COLO668 (cell line): ENCODE measurements around the gene WFDC2.
"Not testable (repeated sequence)": the region's sequence is repeated elsewhere in the genome, so short reads cannot be mapped to it uniquely, and the experiment has no call there.

Experiments used
- DNase-seq: peaks from one replicate; lab custom pipeline; 2025; ENCODE audit not compliant: unreplicated experiment; lab: John Stamatoyannopoulos, UW

The WFDC2 gene

GRCh38 chr20:45450097-45450818 lies 19.3 kb upstream of the WFDC2 start:
- DNase-seq: peak; percentile 44

DNA sequence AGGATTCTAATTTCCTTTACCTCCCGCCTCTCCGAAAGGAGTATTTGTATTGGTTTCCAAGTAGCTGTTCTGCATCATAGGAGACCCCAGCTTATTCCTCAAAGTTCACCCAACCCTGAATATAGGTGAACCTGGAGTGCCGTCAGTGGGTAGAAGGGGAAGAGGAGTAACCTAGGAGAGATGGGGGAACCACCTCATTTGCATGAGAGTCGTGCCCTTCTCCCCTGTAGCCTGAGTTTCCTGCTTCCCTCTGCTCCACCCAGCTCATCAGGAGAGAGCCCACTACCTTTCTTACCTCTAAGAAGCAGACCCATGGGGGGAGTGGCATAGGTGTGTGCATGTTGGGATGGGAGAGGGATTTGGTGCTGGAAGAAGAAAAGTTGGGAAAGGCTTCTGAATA lies 17.3 kb upstream of the WFDC2 start:
- DNase-seq: no peak

DNA sequence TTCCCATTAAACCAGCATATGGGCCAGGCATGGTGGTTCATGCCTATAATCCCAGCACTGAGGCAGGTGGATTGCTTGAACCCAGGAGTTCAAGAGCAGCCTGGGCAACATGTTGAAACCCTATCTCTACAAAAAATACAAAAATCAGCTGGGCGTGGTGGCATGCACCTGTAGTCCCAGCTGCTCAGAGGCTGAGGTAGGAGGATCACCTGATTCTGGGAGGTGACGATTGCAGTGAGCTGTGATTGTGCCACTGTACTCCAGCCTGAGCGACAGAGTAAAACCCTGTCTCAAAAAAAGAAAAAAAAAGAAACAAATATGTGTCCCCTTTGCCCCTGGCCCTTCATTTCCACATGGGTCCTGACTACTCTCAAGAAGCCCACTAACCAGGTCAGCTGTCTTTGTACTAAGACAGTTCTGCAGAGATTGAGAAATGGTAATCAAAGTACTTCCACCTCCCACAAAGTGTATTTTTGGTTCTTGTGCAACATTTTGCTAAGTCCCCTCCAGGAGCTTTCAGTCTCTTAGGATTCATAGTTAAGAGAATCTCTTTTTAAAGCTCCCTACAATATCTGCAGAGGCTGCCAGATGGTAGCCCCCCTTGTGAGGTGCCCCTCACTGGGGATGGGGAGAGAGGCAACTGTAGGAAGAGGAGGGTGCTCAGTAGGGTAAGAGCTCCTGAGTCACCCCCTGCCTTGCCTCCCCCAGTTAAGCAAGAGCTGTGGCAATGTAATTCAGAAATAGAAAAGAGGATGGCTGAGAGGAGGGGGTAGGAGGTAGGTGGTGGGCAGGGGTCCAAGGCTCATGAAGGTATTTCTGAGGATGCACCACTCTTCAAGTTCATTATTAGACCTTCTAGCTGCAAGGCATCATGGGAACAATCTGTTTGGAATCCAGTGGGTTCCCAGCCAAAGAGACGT lies 16.5 kb upstream of the WFDC2 start:
- DNase-seq: no peak

DNA sequence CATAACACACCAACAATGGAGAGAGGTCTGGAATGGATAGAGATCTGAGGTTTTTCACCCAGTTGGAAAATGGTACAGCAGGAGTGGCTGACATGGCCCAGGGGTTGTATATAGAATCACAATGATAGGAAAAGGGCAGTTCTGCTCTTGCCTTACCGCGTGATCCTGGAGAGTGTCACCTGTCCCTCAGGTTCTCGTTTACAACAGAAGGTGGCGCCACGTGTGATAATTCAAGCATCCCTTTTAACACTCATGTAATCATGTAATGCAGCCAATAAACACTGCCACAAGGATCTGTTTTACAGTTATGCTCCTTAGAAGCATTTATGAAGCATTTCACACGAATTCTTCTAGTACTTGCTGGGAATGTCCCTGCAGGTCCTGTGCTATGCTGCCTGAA lies 12.9 kb upstream of the WFDC2 start:
- DNase-seq: peak; percentile 75

DNA sequence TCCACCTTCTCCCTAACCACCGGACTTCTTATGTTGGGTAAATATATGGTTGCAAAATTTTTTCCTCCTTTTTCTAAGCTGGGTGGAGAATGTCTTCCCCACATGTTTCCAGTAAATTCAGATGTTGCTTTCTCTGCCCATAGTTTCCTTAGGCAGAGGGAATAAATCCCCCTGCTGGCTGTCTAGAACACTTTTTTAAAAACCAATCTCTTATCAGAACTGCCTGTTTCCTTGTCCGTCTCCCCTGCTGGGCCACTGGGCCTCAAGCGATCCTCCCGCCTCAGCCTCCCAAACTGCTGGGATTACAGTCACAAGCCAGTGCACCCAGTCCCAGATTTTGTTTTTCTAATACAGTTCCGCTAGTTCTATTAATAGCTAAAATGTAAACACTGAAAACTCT lies 9.9 kb upstream of the WFDC2 start:
- DNase-seq: no peak

GRCh38 chr20:45461225-45461624 lies 8.3 kb upstream of the WFDC2 start:
- DNase-seq: no peak

DNA sequence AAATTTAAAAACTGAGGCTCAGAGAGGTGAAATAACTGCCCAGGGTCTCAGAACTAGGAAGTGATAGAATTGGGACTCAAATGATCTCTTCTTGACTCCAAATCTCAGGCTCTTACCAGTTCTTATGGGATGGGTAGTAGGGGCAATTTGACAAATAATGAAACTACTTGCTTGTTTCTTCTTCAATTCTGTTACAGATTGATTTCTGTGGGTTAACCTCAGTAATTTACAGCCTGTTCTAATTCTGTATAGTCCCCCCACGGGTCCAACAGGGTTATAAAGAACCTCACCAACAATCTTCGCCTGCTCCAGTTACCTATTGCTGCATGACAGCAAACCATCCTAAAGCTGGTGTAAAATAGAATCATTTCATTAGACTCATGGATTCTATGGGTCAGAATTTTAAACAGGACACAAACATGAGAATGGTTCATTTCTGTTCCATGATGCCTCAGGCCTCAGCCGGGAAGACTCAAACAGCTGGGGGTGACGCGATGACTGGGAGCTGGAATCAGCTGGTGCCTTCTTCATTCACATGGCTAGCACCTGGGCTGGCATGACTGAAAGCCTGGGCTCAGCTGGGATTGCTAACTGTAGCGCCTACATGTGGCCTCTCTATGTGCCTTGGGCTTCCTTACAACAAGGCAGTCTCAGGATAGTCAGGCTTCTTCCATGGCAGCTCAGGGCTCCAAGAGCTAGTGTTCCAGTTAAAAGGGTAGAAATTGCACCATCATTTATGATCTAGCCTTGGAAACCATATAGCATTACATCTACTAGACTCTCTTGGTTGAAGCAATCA lies 6.6 kb upstream of the WFDC2 start:
- no peak for DNase-seq

GRCh38 chr20:45463709-45464108 lies 5.8 kb upstream of the WFDC2 start:
- DNase-seq: no peak

GRCh38 chr20:45465491-45466266 lies 3.9 kb upstream of the WFDC2 start:
- no peak for DNase-seq

DNA sequence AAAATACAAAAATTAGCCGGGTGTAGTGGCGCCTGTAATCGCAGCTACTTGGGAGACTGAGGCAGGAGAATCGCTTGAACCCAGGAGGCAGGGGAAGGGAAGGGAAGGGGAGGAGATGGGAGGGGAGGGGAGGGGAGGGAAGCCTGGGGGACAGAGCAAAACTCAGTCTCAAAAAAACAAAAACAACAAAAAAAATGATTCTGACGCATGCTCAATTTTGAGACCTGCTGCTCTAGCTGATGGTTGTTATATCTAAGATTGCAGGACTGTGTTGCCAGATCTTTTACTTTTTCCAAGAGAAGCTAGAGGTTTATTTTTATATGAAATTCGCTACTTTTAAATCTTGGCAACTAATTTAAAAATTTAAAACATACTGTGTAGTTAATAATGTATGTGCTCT lies 2.4 kb upstream of the WFDC2 start:
- no peak for DNase-seq

- DNase-seq: peak; percentile 93
Measured at GRCh38 chr20:45467861-45468260, 1.7 kb upstream of the WFDC2 start.

GRCh38 chr20:45470262-45470931 lies 844 bp downstream of the WFDC2 start:
- DNase-seq: peak; percentile 94

GRCh38 chr20:45470937-45471336 lies 1.4 kb downstream of the WFDC2 start:
- peak; percentile 47 for DNase-seq

DNA sequence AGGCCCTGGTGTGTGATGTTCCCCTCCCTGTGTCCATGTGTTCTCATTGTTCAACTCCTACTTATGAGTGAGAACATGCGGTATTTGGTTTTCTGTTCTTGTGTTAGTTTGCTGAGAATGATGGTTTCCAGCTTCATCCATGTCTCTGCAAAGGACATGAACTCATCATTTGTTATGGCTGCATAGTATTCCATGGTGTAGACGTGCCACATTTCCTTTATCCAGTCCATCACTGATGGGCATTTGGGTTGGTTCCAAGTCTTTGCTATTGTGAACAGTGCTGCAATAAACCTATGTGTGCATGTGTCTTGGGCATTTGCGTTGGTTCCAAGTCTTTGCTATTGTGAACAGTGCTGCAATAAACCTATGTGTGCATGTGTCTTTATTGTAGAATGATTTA lies 2.7 kb downstream of the WFDC2 start:
- DNase-seq: not testable (repeated sequence)

DNA sequence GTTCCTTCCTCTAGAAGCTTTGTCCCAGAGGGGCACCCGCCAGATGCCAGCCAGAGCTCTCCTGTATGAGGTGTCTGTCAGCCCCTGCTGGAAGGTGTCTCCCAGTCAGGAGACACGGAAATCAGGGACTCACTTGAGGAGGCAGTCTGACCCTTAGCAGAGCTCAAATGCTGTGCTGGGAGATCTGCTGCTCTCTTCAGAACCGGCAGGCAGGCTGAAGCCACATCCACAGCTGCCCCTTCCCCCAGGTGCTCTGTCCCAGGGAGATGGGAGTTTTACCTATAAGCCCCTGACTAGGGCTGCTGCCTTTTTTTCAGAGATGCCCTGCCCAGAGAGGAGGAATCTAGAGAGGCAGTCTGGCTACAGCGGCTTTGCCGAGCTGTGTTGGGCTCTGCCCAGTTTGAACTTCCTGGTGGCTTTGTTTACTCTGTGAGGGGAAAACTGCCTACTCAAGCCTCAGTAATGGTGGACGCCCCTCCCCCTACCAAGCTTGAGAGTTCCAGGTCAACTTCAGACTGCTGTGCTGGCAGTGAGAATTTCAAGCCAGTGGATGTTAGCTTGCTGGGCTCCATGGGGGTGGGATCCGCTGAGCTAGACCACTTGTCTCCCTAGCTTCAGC lies 8.1 kb downstream of the WFDC2 start:
- peak; percentile 13 for DNase-seq

GRCh38 chr20:45479822-45480221 lies 10.3 kb downstream of the WFDC2 start:
- no peak for DNase-seq

- DNase-seq: no peak
Measured at GRCh38 chr20:45484676-45485075, 15.1 kb downstream of the WFDC2 start.

- DNase-seq: no peak
Measured at GRCh38 chr20:45485388-45485787, 15.8 kb downstream of the WFDC2 start.

DNA sequence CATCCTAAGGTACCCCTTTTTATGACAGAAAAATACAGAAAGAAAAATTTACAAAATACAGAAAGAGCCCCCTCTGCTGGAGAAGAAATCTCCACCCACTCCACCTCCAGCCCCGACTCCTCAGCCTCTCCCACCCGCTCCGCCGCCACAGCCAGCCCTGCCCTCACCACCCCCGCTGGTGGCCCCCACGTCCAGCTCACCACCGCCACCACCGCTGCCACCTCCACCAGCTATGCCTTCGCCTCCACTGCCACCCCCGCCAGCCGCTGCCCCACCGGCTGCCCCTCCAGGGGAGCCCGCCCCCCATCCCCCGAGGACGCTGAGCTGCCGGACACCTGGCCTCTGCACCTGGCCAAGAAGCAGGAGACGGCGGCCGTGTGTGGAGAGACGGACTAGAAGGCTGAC lies 17.7 kb downstream of the WFDC2 start:
- no peak for DNase-seq

DNA sequence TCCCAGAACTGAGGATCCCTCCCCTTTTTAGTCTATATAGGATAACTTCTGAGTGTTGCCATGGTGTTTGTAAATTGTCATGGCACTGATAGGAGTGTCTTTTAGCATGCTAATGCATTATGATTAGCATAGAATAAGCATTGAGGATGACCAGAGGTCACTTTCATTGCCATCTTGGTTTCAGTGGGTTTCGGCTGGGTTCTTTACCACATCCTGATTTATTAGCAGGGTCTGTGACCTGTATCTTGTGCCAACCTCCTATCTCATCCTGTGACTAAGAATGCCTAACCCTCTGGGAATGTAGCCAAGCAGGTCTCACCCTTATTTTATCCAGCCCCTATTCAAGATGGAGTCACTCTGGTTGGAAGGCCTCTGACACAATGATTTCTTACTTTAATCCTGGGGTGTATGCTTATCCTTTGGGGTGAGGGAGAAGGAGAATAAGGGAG lies 19.6 kb downstream of the WFDC2 start:
- no peak for DNase-seq
